Activated T-cell treated with anti-CD3 and anti-CD28 coated beads for 48 hours (primary cell): ENCODE data around the gene GJA4.

Source experiments
- DNase-seq: peaks from one replicate; pipeline ENCODE4 v3.0.0-alpha.2; 2020; ENCODE audit warnings: low read depth

The GJA4 gene

DNA sequence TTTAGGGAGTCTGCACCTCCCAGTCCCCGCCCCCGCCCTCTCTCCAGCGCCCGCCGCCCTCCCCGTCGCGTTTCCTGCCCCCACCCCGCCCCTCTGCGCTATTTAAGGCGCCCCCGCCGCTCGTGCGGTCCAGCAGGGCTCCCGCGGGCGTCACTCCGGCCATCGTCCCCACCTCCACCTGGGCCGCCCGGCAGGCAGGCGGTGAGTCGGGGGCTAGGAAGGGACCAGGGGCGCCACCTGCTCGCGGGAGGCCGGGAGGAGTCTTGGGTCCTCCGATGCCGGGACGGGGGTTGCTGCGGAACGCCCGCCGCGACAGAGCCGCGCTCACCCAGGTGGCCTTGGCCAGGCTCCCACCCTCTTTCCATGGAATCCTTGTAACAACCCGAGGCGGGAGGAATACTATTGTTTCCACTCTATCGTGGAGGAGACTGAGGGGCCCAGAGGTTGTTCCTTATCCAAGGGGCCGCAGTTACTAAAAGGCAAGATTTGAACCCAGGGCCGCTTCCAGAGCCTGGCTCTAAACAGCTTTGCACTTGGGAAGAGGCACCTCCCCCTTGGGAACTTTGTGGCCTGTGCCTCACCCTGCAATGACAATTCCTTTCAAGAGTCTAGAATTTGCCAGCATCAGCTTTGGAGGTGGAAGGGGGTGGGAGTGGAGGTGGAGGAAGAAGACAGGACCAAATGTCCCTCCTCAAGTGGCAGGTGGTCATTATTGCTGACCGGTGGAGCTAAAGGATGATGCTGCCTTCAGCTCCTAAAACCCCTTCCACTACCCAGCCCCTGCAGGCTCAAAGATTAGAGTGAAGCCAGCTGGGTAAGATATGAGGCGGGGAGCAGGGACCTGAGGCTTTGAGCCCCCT is at the start of gene GJA4:
Gene GJA4 (plus strand): TSS at position 132 of the 860 bp plus-strand sequence. CDS start 1,215 bp downstream, outside the sequence.
- DNase-seq, result no peak

DNA sequence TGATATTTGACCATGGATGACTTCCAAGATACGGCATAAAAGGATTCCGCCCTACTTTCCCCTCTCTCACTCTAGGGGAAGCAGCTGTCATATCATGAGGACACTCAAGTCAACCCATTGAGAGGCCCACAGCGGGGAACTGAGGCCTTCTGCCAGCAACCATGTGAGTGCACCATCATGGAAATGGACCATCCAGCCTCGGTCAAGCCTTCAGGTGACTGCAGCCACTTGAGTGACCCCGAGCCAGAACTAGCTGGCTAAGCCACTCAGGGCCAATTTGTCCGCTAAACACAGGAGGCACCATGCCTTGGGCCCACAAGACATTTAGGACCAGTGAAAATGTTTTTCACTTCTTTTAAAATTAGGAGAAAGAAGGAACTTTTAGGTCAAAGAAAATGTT is 49.0 kb upstream of the GJA4 start:
- DNase-seq, result no peak

DNA sequence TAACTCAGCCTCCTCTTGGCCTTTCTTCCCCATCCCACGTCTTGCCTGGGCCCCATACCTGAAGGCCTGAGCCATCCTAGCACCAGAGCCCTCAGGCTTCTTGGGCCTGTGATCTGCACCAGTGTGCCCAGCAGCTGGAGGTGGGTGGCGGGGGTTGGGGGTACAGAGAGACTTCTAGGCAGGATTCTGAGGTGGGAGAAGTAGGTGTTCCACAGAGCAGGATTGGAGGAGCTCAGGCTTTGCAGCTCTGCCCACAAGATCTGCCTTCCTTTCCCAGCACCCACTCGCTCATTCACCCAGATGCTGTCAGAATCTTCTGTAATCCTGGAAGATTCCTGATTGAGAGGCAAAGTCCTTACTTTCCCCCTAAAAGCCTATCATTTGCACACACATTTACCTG is 47.9 kb upstream of the GJA4 start:
- DNase-seq, result no peak

DNA sequence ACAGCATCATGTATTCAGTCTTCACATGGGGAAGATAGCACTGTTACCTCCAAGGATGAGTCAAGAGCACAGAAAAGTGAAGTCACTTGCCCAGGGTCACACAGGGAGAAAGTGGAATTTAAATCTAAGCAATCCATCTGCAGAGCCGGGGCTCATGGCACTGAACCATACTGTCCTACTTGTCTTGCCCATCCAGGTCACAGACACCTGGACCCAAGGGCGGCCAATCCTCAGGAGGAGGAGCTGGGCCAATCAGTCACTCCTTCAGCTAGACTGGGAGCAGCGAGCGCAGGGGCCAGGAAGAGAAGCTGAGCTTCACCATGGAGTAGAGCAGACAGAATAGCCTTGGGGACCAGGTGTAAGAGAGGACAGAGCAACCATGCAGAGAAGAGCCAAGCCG is 47.1 kb upstream of the GJA4 start:
- DNase-seq, result no peak

DNA sequence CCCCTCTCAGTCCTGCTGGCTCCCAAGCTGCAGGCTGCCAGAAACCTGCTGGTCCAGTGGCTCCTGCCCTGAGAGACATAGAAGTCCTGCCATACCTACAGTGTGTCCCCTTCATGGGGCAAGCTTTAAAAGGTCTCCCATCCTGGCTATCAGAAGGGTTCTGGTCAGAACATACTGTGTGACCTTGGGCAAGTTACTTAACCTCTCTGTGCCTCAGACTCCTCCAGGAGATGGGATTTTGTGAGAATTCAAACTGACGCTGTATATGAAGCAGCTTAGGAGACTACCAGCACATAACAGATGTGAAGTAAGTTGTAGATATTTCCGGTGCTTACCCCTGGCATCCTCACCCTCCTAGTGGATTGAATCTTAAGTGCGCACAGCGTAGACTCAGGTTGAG is 46.7 kb upstream of the GJA4 start:
- DNase-seq, result no peak

DNA sequence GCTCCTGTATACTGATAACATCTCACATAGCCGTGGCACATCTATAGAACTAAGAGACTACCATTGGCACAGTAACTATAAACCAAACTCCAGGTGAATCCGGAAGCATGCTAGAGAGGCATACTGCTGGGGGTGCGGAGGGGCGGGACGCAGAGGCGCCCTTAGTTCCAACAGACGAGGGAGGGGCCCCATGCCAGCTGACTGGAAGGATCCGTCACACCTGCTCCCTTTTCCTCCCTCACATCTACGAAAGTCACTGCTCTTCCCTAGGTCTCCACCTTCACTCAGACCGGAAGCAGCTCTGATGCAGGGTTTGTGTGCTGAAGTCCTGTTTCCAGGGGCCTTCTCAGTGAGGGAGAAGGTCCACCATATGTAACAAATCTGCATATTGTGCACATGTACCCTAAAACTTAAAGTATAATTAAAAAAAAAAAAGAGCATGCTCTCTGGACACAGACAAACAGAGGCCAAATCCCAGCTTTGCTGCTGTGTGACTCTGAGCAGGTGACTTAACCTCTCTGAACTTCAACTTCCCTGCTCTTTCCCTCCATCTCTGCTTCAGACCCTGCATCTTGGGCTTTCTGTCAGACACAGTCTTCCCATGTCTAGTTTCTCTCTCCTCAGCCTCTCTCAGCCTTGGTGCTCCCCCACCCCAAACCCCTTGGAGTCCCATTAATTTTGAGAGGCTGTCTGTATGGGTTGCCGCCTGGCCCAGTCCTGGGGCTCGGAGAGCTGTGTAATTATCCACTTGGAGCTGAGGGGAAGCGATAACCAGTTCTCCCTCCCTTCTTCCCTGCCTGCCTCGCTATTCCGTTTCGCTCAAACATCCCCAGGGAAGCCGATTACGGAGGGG is 45.8 kb upstream of the GJA4 start:
- no peak for DNase-seq

DNA sequence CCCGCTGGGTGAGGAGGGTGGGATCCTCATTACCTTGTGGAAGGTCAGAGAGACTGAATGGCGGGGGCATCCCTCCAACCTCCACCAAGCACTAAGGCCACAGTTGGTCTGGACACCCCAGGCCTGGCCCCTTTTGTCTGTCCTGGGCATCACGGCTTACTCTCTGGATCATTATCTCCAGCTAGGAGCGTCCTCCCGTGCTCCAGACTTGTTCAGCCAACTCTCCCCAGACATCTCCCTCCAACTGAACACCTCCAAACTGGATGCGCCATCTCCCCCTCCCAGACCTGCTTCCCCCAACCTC is 45.2 kb upstream of the GJA4 start:
- no peak for DNase-seq

DNA sequence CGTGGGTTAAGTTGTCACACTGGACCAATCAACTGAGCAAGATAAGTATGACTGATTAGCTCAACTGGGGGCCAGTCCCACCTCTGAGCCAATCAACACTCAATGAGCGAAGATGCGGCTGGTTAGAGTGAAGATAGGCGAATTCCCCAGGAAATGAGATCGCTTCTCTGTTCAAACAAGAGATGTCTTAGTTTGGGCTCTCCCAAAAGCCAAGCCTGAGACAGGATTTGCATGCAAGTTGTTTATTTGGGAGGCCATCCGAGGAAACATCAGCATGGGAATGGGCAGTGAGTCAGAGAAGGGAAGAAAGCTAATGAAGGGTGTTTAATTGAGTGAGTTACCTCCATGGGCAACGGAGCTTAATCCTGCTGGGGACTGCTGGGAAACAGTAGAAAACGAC is 42.8 kb upstream of the GJA4 start:
- DNase-seq, result no peak

DNA sequence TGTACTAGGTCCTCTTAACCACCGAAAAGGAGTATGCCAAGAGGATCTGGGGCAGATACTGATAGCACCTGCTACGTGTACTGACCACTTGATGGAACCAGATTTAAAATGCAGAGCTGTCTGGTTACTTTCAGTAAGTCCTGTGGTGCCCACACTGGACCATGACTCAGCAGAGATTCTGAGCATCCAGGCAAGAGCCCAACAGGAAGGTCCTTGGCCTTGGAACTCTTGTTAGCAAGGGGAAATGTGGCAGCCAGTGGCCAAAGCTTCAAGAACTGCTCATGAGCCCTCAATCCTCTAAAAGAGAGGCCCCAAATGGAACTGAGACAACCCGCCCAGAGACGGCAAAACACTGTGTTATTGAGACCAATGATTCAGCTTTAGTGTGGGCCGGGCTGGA is 42.2 kb upstream of the GJA4 start:
- DNase-seq, result no peak

DNA sequence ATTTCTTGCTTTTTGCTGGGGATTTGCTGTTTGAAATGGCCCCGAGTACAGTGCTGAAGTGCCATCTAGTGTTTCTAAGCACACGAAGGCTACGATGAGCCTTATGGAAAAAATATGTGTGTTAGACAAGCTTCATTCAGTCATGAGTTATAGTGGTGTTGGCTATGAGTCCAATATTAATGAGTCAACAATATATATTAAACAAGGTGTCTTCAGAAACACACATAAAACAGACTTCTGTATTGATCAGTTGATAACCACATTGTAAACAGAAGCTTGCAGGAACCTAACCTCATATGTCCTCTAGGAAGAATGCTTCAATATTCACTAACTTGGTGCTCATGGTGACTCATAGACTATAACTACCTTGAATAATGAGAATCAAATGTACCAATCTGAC is 39.6 kb upstream of the GJA4 start:
- no peak for DNase-seq

DNA sequence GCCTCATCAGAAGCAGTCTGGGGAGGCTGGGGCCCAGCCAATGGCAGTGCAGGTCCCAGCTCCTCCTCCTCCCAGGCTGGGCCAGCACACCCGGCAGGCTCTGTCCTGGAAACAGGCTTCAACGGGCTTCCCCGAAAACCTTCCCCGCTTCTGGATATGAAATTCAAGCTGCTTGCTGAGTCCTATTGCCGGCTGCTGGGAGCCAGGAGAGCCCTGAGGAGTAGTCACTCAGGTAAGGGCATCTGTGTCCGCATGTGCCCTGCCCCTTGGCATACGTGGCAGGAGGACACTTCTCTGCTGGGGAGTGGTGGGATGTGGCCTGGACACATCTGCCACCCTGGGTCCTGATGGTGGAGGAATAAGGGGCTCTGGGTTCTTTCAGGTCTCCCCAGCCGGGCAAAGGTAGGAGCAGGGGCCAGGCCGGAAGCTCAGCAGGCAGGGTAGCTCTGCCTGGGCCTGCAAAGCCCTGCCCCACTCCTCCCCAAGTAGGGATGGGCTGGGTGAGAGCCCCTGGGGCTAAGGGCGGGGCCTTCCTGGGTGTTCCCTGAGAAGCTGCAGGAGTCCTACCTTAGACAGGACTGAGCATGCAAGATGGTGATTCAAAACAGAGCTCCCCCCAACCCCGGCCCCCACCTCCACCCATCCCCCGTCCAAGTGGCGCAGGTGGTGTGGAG is 37.7 kb upstream of the GJA4 start, which contains the start of gene GJB5:
Gene GJB5 (plus strand): TSS at position 84 of the 674 bp plus-strand sequence. CDS start 2,284 bp downstream, outside the sequence.
- no peak for DNase-seq

DNA sequence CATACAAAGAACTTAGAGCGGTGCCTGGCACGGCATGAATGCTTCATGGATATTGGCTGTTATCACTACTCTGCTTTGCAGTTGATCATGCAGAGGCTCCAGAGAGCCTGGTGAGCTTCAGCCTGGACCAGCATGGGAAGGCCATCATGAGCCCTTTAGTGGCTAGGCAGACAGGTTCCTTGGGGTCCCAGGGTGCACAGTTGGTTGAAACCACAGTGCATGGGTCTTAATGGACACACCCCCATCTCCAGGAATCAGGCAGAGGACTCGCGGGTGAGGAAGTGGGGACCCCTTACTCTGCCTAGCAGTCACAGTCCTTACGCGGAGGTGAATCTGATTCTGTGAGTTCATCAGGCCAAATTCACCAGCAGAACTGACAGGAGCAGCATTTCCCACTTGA is 36.8 kb upstream of the GJA4 start:
- DNase-seq, result no peak

DNA sequence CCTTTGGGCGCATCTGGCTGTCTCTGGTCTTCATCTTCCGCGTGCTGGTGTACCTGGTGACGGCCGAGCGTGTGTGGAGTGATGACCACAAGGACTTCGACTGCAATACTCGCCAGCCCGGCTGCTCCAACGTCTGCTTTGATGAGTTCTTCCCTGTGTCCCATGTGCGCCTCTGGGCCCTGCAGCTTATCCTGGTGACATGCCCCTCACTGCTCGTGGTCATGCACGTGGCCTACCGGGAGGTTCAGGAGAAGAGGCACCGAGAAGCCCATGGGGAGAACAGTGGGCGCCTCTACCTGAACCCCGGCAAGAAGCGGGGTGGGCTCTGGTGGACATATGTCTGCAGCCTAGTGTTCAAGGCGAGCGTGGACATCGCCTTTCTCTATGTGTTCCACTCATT is 35.4 kb upstream of the GJA4 start:
- no peak for DNase-seq

DNA sequence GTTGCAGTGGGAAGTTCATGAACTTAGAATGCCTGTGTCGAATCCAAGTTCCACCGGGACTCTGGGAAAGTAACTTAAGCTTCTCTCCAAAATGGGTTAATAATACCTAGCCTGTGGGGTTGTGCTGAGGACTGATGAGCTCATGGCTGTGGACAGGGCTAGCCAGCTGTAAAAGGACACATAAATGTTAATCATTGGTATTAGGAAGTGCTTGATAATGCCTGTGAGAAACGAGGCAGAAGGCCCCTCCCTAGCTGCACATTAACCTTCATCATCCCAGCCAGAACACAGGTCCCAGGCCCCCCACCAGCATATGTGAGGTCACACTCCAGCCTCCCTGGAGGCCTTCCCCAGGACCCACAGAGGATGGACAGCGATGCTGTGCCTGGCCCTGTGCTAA is 34.0 kb upstream of the GJA4 start:
- DNase-seq, result no peak

DNA sequence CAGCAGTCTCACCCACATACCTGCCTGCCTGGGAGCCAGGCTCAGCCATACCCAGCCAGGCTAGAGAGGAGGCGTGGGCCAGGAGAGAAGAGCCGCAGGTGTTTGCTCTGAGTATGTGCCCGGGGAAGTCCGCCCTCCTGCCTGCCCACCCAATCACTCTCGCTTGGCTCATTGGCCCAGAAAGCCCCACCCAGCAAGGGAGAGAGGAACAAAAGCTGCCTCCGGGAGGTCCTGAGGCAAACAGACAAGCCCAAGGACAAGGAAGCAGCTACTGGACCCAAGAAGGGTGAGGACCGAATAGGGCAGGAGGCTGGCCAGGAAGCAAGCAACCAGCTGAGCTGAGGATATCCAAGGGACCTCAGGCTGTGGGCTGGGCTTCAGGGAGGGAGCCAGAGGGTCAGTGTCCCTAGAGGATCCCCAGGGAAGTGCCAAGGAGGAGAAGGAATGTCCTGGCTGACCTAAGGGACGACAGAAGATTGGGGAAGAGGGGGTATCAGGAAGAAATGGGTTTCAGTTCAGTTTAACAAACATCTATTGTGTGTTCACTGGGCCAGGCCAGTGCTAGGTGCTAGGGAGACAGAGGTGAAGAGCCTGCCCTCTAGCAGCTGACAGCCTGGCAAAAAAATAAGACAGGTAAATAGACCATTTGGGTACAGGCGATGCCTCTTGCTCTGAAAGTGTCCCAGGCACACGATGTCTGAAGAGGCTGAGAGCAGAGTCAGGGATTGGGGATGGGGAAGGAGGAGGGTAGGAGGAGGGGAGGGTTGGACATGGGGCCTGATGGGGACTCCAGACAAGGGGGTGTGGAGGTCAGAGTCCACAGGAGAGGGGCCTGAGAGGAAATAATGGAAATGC is 33.1 kb upstream of the GJA4 start, which contains the start of gene GJB4:
Gene GJB4 (plus strand): TSS at position 238 of the 855 bp plus-strand sequence. CDS start 1,515 bp downstream, outside the sequence.
- no peak for DNase-seq

DNA sequence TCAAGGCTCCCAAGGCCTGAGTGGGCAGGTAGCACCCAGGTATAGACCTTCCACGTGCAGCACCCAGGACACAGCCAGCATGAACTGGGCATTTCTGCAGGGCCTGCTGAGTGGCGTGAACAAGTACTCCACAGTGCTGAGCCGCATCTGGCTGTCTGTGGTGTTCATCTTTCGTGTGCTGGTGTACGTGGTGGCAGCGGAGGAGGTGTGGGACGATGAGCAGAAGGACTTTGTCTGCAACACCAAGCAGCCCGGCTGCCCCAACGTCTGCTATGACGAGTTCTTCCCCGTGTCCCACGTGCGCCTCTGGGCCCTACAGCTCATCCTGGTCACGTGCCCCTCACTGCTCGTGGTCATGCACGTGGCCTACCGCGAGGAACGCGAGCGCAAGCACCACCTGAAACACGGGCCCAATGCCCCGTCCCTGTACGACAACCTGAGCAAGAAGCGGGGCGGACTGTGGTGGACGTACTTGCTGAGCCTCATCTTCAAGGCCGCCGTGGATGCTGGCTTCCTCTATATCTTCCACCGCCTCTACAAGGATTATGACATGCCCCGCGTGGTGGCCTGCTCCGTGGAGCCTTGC is 31.5 kb upstream of the GJA4 start:
- no peak for DNase-seq

DNA sequence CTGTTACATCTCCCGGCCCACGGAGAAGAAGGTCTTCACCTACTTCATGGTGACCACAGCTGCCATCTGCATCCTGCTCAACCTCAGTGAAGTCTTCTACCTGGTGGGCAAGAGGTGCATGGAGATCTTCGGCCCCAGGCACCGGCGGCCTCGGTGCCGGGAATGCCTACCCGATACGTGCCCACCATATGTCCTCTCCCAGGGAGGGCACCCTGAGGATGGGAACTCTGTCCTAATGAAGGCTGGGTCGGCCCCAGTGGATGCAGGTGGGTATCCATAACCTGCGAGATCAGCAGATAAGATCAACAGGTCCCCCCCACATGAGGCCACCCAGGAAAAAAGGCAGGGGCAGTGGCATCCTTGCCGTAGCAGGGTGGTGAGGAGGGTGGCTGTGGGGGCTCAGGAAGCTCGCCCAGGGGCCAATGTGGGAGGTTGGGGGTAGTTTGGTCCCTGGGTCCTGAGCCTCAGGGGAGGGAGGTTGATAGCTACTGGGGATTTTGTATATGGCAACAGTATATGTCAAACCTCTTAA is 31.0 kb upstream of the GJA4 start:
- DNase-seq, result no peak

DNA sequence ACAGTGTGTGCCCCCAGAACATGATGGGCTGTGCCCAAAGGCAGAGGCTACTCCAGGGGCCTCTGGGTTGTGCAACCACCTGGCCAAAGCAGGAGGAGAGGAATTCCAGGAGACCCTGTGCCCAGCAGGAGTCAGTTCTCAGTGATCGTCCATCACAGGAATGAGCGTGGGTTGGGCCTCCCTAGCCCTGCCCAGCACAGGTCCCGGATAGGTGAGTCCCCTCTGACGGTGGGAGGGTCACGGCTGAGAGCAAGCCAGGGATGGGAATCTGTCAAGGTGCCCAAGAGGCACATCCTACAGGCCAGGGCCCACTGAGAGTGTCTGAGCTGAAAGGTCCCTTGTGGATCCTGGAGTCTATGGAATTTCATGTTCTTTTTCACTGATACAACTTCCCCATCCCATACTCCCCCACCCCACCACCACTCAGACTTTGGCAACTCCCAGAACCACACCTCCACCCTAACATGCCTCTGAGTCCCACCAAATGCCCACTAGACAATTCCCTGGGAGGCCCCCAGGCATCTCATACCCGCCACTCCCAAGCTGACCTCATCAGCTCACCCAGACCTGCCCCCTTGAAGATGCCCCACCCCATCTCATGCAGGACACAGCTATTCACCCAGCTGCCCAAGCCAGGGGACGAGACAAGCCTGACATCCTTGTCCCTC is 30.2 kb upstream of the GJA4 start:
- no peak for DNase-seq

DNA sequence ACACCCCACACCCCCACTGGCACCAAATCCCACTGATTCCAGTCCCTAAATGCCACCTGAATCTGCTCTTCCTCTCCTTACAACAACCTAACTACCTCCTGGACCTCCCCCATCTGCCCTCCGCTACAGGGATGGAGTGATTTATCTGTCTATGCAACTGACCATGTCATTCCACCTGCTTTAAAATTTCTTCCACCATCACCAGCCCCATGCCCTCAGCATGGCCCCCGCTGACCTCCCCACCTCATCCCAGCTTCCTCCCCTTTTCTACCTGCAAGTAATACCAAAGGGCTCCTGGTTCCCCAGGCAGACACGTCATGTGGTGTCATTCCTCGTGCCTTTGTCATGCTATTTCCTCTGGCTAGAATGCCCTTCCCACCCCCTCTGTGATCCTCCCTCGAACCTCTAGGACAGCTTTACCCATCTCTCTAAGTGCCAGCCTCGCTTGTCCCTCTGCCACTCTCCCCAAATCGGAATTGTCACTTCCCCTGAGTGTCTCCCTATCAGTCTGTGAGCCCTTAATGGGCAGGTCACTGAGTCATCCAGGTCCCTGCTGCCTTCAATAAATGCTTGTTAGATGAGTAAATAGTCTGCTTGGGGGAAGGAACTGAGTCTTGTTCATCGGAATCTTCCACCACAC is 29.5 kb upstream of the GJA4 start:
- no peak for DNase-seq

DNA sequence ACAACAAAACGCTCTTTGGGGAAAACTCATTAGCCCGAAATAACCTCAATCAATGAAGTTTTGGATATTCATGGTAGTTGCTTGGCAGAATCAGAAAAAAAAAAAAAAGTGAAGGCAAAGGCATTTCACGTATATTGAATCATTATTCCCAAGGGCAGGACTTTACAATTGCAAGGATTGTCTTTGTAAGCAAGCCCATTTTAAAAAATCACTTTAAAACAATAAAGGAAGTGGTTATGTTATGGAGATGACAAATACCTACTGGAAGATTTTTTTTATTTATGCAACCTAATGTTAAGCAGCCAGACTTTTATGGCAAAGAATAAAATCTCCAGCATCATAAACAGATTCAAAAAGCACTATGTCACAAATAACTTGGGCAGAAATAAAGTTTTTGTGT is 23.9 kb upstream of the GJA4 start:
- no peak for DNase-seq
